ENCODE measurements around the gene ZBTB32.
"Not testable (repeated sequence)": the region's sequence is repeated elsewhere in the genome, so short reads cannot be mapped to it uniquely, and the experiment has no call there.

- not testable (repeated sequence) for TF ChIP-seq EZH2 (IDR thresholded peaks at IDR 0.05; ENCODE audit: low read depth); CTCF (conservative IDR thresholded peaks at IDR 0.05)
These were observed 19.8 kb downstream of the ZBTB32 start for GRCh38 chr19:35724132-35724531.
